Vagina (tissue), 2 donors: ENCODE measurements around the gene LDLRAD3.

Source experiments
- POLR2A ChIP-seq, 2 donors: fragments of 450-650 bp; IDR thresholded peaks; one replicate each; pipeline ENCODE4 v1.6.1; 2017; ENCODE audit warnings: antibody characterized with exemption in 2 of 2, mild to moderate bottlenecking in 2 of 2, moderate library complexity in 2 of 2
- POLR2AphosphoS5 ChIP-seq, 2 donors: sonication (generic); formaldehyde crosslinking; IDR thresholded peaks; one replicate each; pipeline ENCODE4 v1.9.0; 2017; ENCODE audit warnings: antibody characterized with exemption in 2 of 2, mild to moderate bottlenecking in 2 of 2, low read depth in 1 of 2; ENCODE audit not compliant: insufficient read depth in 1 of 2
- TF ChIP-seq, protein P1 (sequence below), 3 experiments: fragments of 450-650 bp in 2 of 3; fragments of 200-600 bp in 1 of 3; sonication (generic) in 1 of 3; IDR thresholded peaks; one replicate each; pipeline ENCODE4 v1.5.1; 2017 to 2019; ENCODE audit warnings: antibody characterized with exemption in 3 of 3, mild to moderate bottlenecking in 2 of 3, moderate library complexity in 2 of 3

DNA sequence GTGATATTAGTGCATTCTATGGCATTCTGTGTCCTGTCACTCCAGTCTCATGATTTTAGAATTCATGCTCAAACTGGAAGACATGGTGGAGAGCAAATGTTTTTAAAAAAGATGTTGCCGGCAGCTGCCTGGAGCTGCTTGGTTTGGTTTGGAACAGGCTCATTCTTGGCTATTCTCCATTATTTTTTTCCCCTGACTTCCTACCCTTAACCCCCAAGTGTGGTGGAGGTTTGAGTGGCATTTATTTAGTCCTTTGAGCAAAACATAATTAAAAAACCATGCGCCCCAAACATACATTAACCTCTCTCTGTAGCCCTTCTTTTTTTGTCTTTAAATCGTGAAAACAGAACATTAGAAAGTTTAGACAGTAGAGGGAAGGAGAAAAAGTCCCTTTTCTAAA lies 94.7 kb downstream of the LDLRAD3 start:
- TF ChIP-seq POLR2A (IDR thresholded peaks at IDR 0.05): no peak
- no peak for TF ChIP-seq POLR2AphosphoS5 (IDR thresholded peaks at IDR 0.05; ENCODE audit: insufficient read depth in 1 of 2, low read depth in 1 of 2)
- TF ChIP-seq, protein P1, sequence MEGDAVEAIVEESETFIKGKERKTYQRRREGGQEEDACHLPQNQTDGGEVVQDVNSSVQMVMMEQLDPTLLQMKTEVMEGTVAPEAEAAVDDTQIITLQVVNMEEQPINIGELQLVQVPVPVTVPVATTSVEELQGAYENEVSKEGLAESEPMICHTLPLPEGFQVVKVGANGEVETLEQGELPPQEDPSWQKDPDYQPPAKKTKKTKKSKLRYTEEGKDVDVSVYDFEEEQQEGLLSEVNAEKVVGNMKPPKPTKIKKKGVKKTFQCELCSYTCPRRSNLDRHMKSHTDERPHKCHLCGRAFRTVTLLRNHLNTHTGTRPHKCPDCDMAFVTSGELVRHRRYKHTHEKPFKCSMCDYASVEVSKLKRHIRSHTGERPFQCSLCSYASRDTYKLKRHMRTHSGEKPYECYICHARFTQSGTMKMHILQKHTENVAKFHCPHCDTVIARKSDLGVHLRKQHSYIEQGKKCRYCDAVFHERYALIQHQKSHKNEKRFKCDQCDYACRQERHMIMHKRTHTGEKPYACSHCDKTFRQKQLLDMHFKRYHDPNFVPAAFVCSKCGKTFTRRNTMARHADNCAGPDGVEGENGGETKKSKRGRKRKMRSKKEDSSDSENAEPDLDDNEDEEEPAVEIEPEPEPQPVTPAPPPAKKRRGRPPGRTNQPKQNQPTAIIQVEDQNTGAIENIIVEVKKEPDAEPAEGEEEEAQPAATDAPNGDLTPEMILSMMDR (IDR thresholded peaks at IDR 0.05): no peak
